Stimulated activated CD4-positive, alpha-beta T cell treated with anti-CD3 and anti-CD28 coated beads, Interleukin-4, amount 100 ng/mL, for 1 hour (primary cell): Measurements from ENCODE around the gene ELP1.

Experiments
- DNase-seq: peaks from one replicate; pipeline ENCODE4 v3.0.0-alpha.2; 2020

Gene ELP1

DNA sequence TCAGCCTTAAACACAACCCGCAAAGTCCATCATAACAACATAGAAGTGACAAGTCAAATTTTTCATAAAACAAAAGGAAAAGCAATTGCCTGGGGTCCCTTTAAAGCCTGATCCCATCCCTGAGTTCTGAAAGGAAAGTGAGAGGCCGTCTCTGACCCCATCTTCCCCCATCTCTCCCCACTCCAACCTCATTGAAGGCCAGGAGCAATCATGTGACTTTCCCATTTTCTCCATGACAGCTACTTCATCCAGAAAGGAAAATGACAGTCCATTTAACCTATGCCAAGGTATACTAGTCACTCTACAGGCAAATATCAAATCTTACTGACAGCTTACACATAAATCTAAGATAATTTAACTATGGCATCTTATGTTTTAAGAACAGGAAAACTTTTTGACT lies 56.4 kb downstream of the ELP1 start:
- DNase-seq = no peak

DNA sequence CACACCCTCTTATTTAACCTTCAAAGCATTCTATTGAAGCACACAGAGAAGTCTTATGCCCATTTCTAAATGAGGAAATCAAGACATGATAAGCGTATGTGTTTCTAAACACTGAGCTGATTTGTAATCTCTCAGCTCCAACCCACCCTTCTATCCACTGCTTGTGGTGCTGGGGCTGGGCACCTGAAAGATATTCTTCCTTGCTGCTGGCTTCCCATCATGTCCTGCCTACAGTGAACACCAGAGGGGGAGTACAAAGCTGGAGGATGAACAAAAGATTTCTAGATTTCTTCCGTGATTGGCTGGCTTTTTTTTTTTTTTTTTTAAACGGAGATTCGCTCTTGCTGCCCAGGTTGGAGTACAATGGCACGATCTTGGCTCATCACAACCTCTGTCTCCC lies 57.5 kb downstream of the ELP1 start:
- DNase-seq = no peak

DNA sequence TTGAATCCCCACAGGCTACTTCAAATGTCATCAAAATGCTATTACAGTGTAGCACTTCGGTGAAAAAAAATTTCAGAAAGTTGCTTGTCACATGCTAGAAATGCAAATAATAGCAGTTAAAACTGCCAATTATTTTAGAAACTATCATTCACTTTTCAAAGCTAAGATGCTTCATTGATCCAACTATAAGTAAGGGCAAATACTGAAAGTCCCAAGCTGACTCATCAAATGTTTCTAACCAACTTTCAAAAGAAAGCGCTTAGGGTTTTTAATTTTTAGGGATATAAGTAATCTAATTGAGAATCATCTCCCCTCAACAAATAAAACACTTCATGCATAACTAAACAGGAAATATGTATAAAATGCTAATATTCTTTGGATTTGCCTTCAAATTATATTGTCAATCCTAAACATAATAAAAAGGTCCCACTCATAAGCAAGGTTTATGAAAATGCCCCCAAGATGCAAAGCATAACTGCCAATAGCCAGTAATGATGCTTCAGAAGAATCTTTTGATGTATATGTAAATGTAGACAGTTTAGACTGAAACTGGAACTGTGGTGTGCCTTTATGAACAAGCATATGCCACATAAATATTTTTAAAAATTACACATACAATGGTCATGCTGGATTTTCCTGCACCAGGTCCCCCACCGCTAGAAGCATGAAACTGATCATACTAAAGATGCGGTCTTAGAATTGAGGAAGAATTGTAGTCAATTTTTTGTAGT lies 59.7 kb downstream of the ELP1 start:
- no peak for DNase-seq

DNA sequence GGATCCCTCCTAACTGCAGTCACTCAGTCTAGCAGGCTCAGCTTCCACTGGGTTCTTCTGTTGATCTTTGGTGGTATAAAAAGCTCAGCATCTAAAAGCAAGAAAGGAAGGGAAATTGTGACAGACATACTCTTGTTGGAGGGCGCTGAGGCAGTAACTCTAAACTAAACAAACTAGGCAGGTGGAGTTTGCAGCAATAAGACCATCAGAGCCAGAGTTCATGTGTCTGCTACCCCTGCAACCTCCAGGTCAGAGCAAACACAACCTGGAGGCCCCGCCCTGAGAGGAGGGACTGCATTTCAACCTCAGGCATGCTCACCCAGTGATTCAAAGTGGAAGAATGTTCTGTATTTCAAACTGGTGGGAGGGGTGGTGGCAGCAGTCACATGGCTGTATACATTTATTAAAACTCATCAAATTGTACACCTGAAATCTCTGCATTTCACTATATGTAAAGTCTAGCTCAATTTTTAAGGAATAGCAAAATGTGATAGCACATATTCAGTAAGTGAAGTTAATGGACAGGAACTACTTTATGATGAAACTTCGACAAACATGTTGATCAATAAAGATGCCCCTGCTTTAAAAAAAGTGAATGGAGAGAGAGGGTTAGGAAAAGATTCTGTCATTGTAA lies 64.7 kb downstream of the ELP1 start:
- no peak for DNase-seq

DNA sequence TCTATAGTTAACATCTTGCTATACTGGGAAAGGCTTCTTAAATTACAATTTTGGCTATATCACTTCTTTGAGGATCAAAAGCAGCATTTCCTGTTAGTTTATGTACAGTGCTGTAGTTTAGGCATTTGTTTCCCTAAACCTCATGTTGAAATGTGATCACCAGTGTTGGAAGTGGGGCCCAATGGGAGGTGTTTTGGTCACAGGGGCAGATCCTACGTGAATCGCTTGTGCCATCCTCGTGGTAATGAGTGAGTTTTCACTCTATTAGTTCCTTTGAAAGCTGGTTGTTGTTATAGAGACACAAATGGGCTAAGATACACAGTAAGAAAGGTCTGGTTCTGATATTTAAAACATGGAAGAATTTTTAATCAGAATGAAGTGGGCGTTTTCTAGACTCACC lies 66.1 kb downstream of the ELP1 start:
- no peak for DNase-seq

DNA sequence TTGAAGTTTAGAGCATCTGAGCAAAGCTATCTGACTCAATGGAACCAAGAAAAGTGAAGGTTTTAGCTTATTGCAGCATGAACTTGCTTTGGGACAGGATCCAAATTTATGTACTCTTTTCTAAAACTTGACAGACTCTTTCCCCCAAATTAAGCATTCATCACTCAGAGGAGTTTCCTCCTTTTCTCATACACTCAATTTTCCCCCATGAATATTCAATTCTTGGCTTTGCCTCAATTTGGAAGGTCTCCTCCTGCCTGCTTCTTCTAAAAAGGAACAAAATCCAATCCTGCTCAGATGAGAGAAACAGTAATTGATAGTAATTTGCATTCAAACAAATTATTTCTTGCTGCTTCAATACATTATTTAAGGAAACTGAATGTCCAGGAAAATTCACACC lies 66.8 kb downstream of the ELP1 start:
- no peak for DNase-seq

DNA sequence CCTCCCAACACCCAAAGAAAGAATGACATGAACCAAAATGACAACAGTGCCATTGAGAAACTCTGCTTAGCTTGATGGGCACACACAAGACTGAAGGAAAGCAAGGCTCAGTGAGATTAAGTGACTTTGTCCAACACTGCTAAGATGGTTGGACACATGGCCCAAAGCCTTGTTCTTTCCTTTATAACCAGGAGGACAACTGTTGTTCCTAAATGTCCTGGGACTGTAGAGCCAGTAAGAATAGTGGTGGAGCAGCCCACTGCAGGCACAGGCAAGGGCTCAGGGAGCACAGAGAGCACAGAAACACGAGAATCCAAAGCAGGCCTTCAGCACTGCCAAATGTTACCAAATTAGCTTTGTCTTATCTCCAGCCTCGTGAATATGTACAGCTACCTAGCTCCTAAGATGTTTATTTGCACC lies 67.9 kb downstream of the ELP1 start:
- no peak for DNase-seq

DNA sequence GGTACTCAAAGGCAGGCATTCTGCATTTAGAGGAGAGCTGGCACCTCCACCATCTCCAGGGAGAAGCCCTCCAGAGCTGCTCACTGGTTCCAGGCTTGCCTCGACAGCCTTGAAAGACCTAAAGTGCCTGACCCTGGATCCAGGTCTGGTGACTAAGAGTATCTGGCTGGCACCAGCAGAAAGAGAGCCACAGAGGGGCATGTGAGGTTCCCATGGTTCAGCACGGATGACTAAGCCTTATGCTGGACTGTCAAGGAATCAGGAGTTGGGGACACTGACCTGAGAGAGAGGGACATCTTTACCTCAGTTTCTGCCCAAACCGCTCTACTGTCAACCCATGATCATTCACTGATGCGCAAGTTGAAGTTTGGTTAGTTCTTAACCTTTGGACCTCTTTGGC lies 68.9 kb downstream of the ELP1 start:
- no peak for DNase-seq

DNA sequence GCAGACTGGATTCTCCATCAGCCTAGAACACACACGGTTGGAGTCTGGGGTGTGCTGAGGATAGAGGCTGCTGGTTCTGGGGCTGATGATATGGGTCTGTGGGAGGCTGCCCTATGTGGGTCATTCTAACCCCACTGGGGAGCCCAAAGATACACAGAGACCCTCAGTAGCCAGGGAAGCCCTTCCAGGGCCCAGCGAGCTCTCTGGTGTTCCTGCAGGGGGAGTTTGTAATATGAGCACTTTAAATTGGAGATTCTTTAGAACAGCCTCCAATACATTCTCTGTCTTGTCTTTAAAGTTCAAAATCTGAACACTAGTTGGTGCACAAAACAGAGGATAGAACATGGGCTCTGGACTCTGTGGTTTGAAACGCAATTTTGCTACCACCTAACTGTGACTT lies 69.5 kb downstream of the ELP1 start:
- DNase-seq = no peak

DNA sequence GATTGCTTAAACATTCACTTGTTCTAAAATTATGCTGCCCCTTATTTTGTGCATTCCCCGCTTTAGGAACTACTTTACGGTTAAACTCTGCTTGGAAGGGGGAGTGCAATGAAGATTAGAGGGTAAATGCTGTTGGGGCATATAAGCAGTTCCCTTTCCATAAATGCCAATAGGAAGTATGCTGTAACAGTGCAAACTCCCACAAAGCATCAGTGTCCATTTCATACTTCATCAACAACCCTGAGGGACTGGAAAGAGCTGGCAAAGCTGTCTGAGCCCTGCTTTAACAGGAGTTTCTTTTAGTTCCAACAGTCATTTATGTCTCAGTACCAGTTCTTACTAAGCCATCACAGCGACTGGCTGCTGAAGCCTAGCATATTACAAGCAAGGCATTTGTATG lies 70.0 kb downstream of the ELP1 start:
- no peak for DNase-seq

DNA sequence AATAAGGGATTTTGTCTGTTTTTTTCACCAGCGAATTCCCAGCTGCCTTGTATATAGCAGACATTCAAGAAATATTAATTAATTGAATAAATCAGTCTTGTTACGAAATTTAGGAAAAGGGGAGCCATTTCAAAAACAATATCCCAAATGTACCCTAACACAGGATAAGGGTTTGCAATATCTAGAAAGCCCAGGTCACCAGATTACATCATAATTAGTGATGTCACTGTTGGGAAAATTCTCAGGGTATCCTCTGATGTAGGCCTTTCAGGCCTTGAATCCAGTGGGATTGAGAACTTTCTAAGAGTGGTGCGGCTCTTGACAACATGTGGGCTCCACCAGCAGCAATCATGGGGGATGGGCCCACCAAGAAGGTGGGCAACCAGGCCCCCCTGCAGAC lies 71.9 kb downstream of the ELP1 start, which contains the start of gene ACTL7A:
Gene ACTL7A, plus strand, starts transcription at position 270 of the 400 bp plus-strand sequence. Its CDS starts 57 bp downstream, at position 327.
- DNase-seq = no peak

DNA sequence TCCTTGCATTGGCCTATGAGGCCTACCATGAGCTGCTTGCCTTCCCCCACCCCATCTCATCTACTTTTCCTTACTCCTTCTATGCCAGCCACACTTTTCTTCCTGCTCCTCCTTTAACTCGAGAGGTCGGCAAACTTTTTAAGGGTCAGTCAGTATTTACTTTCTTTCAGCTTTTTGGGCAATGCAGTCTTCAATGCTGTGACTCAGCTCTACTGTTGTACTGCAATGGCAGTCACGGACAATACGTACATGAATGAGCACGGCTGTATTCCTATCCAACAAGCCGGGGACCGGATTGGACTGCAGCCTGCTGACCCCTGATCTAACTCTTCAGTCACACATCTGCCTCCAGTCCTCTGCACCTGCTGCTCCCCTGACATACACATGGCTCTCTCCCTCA lies 72.5 kb downstream of the ELP1 start:
- DNase-seq = no peak

DNA sequence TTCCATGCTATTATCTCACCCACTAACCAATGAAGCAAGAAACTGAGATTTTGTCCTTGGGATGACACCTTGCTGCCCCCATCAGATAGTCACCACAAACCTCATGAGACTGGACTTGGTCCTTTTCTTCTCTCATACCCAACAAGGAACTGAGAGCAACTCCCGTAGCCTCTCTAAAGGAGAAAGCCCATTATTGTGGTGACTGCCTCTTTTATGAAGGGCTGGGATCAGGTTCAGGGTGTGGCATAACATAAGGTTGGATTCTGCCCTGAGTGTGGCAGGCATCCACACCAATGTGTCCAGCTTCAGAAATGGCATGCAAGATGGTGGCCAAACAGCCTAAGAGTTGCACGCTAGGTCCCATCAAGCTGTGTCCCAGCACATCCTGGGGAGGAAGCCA lies 73.2 kb downstream of the ELP1 start:
- no peak for DNase-seq

DNA sequence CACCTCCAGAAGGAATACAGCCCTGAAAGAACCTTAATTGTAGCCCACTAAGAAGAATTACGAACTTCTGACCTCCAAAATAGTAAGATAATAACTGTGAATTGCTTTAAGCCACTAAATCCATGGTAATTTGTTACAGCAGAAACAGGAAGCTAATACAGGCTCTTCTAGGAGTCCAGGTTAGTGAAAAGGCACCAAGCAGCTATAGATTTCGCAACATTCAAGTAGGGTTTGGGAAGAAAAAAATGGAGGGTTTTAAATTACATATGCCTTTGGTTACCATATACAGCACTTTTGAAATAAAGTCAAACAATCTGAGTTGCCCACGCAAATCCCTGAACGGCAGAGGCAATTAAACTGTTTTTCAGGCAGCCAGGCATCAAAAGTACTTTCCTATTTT lies 73.6 kb downstream of the ELP1 start:
- no peak for DNase-seq

DNA sequence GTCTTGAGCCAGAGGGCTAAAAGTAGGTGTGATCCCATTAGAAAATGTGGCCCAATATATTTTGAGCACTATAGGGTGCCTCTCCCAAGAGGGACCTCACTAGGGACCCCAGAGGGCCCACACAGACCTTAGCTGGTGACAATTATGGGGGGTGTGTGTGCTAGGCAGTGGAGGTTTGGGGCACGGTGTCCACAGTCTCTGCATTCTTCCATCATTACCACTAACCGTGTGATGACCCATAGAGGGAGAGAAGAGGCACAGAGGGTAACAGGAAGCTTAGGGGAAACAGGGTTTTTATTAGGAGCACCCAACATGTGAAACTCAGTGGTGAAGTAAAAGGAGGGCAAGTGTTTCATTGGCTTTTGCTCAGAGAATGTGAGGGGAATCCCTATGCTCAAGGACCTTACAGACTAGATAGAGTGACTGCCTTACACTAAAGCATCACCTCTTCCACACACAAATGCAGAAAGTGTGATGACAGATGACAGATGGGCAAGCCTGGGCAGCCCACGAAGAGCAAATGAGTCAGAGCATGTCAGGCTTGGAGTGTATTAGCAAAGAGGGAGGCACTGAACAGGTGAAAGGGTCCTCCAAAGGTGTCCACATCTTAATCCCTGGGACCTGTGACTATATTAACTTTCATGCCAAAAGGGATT lies 74.3 kb downstream of the ELP1 start:
- DNase-seq = no peak

DNA sequence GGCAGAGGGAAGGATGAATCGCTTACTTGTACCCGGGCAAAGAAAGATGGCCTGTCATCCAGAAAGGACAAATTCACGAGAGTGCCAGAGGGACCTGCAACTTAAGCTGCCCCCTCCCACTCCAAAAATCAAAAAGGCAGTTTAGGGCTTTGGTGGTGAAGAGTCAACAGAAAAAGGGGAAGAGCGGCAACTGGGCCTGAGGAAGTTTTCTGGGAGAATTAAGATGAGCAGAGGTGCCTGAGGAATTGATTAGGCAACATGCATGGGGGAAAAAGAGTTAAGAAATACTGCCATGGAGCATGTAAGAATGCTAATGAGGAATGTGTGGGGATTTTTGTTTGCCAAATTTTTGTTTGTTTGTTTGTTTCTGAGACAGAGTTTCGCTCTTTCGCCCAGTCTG lies 76.4 kb downstream of the ELP1 start:
- DNase-seq = no peak

DNA sequence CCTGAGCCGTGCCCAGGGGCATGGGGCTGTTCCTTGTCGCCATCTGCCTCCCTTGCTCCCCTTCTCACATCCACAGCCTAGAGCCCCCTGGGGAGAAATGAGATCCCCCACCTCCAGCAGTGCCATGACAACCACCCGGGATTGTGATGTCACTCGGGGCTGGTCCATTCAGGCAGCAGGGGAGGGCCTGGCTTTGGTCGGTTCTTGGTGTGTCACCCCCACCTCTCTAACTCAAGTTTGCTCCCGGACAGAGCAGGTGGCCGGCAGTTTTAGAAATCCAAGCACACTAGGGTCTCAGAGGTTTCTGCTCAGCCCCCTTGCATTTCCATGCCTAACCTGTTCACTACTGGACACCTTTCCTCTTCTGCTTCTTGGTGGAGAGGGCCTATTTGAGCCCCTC lies 78.0 kb downstream of the ELP1 start, which contains the start of gene ACTL7B:
Gene ACTL7B, minus strand, starts transcription at position 99 of the 400 bp plus-strand sequence. Its CDS starts 56 bp downstream, at position 43.
- DNase-seq = no peak

DNA sequence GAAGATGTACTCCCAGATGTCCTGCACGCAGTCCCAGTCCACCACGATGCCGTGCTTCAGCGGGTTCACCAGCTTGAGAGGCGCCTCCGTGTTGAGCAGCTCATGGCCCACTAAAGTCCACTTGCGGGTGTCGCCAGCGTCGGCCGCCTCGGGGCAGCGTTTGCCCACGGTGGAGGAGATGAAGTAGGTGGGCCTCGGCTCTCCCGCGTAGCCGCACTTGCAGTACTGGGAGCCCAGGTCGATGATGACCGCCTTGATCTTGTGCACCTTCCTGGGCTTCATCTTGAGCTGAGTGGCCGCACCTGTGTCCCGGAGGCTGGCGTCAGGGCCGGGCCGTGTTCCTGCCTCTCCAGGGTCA lies 78.4 kb downstream of the ELP1 start:
- DNase-seq = no peak

DNA sequence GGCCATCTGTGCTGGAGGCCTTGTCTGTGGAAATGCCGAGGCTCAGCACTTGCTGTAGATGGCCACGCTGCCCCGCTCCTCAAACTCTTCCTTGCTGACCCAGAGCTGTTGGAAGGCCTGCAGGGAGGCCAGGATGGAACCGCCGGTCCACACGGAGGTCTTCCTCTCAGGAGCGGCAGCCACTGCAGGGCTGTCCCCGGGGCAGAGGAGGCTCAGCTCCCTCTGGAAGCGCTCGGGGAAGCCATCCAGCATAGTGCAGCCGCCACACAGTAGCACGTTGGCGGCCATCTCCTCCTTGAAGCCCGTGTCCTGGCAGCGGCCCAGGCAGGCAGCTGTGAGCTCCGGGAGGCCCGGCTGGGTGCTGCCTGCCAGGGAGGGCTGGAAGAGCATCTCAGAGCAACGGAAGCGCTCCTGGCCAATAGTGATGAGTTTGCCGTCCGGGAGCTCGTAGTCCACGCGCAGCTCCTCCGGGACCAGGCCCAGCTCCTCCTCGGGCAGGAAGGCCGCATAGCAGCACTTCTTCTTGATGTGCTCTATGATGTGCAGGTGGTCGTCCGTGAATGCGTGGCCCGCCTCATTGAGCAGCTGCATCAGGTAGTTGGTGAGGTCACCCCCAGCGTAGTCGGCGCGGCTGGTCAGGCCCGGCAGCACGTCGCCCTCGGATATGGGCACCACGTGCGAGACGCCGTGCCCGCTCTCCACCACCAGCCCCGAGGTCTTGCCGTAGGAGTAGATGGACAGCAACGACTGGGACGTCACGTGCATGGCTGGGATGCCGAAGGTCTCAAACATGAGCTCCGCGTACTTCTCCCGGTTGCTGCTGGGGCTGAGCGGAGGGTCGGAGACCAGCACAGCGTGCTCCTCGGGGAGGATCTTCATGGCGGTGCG lies 79.0 kb downstream of the ELP1 start:
- DNase-seq = no peak

DNA sequence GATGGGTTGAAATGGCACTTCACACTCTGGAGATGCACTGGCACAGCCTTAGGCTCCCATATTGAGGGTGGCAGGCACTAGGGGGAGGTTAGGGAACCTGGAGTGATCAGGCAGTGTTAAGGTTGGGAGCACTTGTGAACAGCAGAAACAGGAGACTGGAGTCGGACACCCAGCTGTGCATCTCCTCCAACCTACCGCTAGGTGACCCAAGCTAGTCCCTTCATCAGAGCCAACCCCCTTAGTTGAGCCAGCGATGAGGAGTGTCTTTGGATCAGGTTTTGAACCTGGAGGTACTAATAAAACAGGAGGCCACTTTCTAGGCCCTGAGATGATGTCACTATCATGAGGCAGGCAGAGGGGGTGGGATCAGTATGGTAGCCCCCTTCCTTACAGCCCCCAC lies 79.8 kb downstream of the ELP1 start:
- DNase-seq = no peak

DNA sequence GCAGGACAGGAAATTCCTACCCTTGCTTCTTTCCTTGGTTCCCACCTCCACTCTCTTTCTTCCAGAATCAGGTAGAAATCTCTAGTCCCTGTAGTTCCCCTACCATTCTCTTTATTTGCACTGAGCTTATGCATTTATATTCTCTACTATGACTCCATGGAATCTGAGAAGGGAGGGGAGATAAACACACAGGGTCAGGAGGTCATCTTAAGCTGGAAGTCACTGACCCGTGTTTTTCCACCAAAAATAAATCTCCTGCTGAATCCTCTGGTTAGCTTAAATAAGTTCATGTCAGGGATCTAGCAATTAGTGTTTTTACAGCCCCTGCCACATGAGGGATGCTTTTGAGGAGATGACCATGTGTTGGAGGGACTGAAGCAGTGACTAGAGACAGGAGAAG lies 81.8 kb downstream of the ELP1 start:
- DNase-seq = no peak

DNA sequence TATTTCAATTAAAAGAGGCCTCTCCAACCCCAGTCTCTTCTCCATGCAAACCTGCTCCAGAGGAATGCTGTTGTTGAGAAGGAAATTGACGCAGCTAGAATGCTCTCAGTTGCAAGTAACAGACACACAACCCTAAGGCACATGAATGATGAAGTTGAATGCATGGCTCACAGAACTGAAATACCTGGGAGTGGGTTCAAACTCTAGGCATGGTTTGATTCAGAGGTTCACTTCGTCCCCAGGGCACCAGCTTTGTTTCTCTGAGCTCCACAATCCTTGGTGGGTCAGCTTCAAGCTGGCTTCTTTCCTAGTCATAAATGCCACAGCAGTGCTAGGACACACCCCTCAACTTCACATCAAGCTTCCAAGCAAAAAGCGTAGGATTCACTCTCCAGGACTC lies 82.8 kb downstream of the ELP1 start:
- DNase-seq = no peak

DNA sequence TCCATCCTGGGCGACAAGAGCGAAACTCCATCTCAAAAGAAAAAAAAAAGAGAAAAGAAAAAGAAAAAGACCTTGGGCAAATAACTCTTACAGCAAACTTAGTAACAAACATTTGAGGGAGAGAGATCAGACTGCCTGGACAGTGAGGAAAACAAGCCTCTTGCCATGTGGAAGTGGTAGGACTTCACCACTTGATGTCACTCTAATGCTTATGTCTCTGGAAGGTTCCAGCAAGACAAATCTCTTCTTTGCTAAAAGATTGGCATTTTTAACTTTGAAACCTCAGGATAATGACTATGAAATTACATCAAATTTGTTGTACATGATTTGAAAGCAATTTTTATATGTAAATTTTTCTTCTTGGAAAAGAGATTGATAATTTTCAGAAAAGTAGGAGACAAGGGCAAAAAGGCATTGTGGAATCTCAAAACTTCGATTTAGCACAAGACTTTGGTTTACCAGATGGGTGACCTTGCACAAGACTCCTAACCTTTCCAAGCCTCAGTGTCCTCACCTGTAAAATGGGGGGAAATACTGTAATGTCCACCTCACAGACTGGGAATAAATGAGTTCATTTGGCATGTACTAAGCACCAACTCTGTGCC lies 83.5 kb downstream of the ELP1 start:
- DNase-seq = no peak
